Measurements from ENCODE around the gene ITIH4.

The ITIH4 gene

GRCh38 chr3:52879090-52879489 lies 48.6 kb upstream of the ITIH4 start:
- H2AFZ ChIP-seq (ENCODE audit: low read depth, low read length): no peak overlapping the region
- no peak for DNase-seq
- peaks cover 7% of the 10 kb centered on the region; the same call in 1 of the 2 replicates for H3K79me2 ChIP-seq (ENCODE audit: insufficient read depth, low read length)
- no peak overlapping the region for H3K4me3 ChIP-seq (ENCODE audit: low read depth in 1 of 2, low read length in 2 of 2)
- H3K27me3 ChIP-seq (ENCODE audit: insufficient read depth, low read length, poor library complexity): no peaks in the 10 kb centered on the region
- H3K9ac ChIP-seq (ENCODE audit: low read depth, low read length): no peak overlapping the region
- TF ChIP-seq EZH2 (IDR thresholded peaks at IDR 0.05; ENCODE audit: borderline replicate concordance, low read depth, low read length, severe bottlenecking): no peak
- TF ChIP-seq CTCF (IDR thresholded peaks at IDR 0.05; ENCODE audit: borderline replicate concordance, extremely low read depth, low read length, poor library complexity, severe bottlenecking): no peak
- peaks cover 3% of the 10 kb centered on the region; the same call in 1 of the 2 replicates for H3K4me1 ChIP-seq (ENCODE audit: insufficient read depth, low read length)
- H4K20me1 ChIP-seq (ENCODE audit: insufficient read depth, low read length): peaks cover 13% of the 10 kb centered on the region
- H3K9me3 ChIP-seq (ENCODE audit: insufficient read depth, low read length, severe bottlenecking): no peaks in the 10 kb centered on the region
- no peak overlapping the region for H3K27ac ChIP-seq (ENCODE audit: low read length)
- no peak overlapping the region for H3K4me2 ChIP-seq (ENCODE audit: insufficient read depth, low read length)
- H3K36me3 ChIP-seq (ENCODE audit: insufficient read depth, low read length): no peaks in the 10 kb centered on the region
- ATAC-seq (ENCODE audit: insufficient read depth, low read depth): no peak

GRCh38 chr3:52877085-52877484 lies 46.6 kb upstream of the ITIH4 start:
- DNase-seq: no peak
- H3K4me1 ChIP-seq (ENCODE audit: insufficient read depth, low read length): peaks cover 8% of the 10 kb centered on the region; the same call in 1 of the 2 replicates
- no peak overlapping the region for H2AFZ ChIP-seq (ENCODE audit: low read depth, low read length)
- H3K4me2 ChIP-seq (ENCODE audit: insufficient read depth, low read length): no peak overlapping the region
- H3K79me2 ChIP-seq (ENCODE audit: insufficient read depth, low read length): peaks cover 7% of the 10 kb centered on the region; the same call in 1 of the 2 replicates
- no peaks in the 10 kb centered on the region for H3K36me3 ChIP-seq (ENCODE audit: insufficient read depth, low read length)
- peaks cover 13% of the 10 kb centered on the region for H4K20me1 ChIP-seq (ENCODE audit: insufficient read depth, low read length)
- no peak for ATAC-seq (ENCODE audit: insufficient read depth, low read depth)
- no peaks in the 10 kb centered on the region for H3K9me3 ChIP-seq (ENCODE audit: insufficient read depth, low read length, severe bottlenecking)
- H3K27ac ChIP-seq (ENCODE audit: low read length): no peak overlapping the region
- no peak overlapping the region for H3K9ac ChIP-seq (ENCODE audit: low read depth, low read length)
- no peak for TF ChIP-seq EZH2 (IDR thresholded peaks at IDR 0.05; ENCODE audit: borderline replicate concordance, low read depth, low read length, severe bottlenecking)
- TF ChIP-seq CTCF (IDR thresholded peaks at IDR 0.05; ENCODE audit: borderline replicate concordance, extremely low read depth, low read length, poor library complexity, severe bottlenecking): no peak
- no peak overlapping the region for H3K4me3 ChIP-seq (ENCODE audit: low read depth in 1 of 2, low read length in 2 of 2)
- H3K27me3 ChIP-seq (ENCODE audit: insufficient read depth, low read length, poor library complexity): no peaks in the 10 kb centered on the region

GRCh38 chr3:52874864-52875587 lies 44.6 kb upstream of the ITIH4 start:
- H3K9ac ChIP-seq (ENCODE audit: low read depth, low read length): no peak overlapping the region
- no peaks in the 10 kb centered on the region for H3K9me3 ChIP-seq (ENCODE audit: insufficient read depth, low read length, severe bottlenecking)
- H3K4me1 ChIP-seq (ENCODE audit: insufficient read depth, low read length): peaks cover 12% of the 10 kb centered on the region; the same call in 1 of the 2 replicates
- peak; percentile 85 for ATAC-seq (ENCODE audit: insufficient read depth, low read depth)
- no peak overlapping the region for H3K4me2 ChIP-seq (ENCODE audit: insufficient read depth, low read length)
- H3K27me3 ChIP-seq (ENCODE audit: insufficient read depth, low read length, poor library complexity): no peaks in the 10 kb centered on the region
- H3K4me3 ChIP-seq (ENCODE audit: low read depth in 1 of 2, low read length in 2 of 2): no peak overlapping the region
- peak; percentile 44 for DNase-seq
- peaks cover 16% of the 10 kb centered on the region for H4K20me1 ChIP-seq (ENCODE audit: insufficient read depth, low read length)
- no peaks in the 10 kb centered on the region for H3K36me3 ChIP-seq (ENCODE audit: insufficient read depth, low read length)
- H3K79me2 ChIP-seq (ENCODE audit: insufficient read depth, low read length): peaks cover 7% of the 10 kb centered on the region; the same call in 1 of the 2 replicates
- no peak overlapping the region for H3K27ac ChIP-seq (ENCODE audit: low read length)
- no peak overlapping the region for H2AFZ ChIP-seq (ENCODE audit: low read depth, low read length)
- TF ChIP-seq CTCF (IDR thresholded peaks at IDR 0.05; ENCODE audit: borderline replicate concordance, extremely low read depth, low read length, poor library complexity, severe bottlenecking): no peak
- no peak for TF ChIP-seq EZH2 (IDR thresholded peaks at IDR 0.05; ENCODE audit: borderline replicate concordance, low read depth, low read length, severe bottlenecking)

Measured in DND-41 (cell line).